CD4-positive, alpha-beta T cell treated with Interleukin-12 subunit alpha and Interleukin-12 subunit beta, for 1 hour (primary cell): Measurements from ENCODE around the gene GDE1.
"Not testable (repeated sequence)": the region's sequence is repeated elsewhere in the genome, so short reads cannot be mapped to it uniquely, and the experiment has no call there.

Experiments used
- DNase-seq: peaks from one replicate; pipeline ENCODE4 v3.0.0-alpha.2; 2020

GDE1 gene

GRCh38 chr16:19521471-19522396, at the start of gene GDE1:
GDE1 (minus strand) TSS chr16:19522098; CDS start chr16:19521964, 134 bp downstream.
- peak; percentile 94 for DNase-seq

GRCh38 chr16:19567560-19567959, 45.7 kb upstream of the GDE1 start:
- no peak for DNase-seq

GRCh38 chr16:19566362-19566761, 44.5 kb upstream of the GDE1 start:
- no peak for DNase-seq

- DNase-seq, result no peak
Measured at GRCh38 chr16:19563377-19563776, 41.5 kb upstream of the GDE1 start.

- no peak for DNase-seq
Measured at GRCh38 chr16:19560078-19560477, 38.2 kb upstream of the GDE1 start.

- peak; percentile 62 for DNase-seq
Measured at GRCh38 chr16:19559242-19559910, 37.5 kb upstream of the GDE1 start.

GRCh38 chr16:19555938-19556771, 34.3 kb upstream of the GDE1 start:
- DNase-seq, result peak; percentile 34

- peak; percentile 98 for DNase-seq
Measured at GRCh38 chr16:19555186-19555937, 33.5 kb upstream of the GDE1 start, which contains the start of gene VPS35L. VPS35L (plus strand) TSS chr16:19555703; CDS start chr16:19555730, 27 bp downstream.

GRCh38 chr16:19549673-19550072, 27.8 kb upstream of the GDE1 start:
- no peak for DNase-seq

GRCh38 chr16:19548144-19548543, 26.2 kb upstream of the GDE1 start:
- no peak for DNase-seq

GRCh38 chr16:19543278-19543996, 21.5 kb upstream of the GDE1 start:
- not testable (repeated sequence) for DNase-seq

- no peak for DNase-seq
Measured at GRCh38 chr16:19542138-19542821, 20.4 kb upstream of the GDE1 start.

GRCh38 chr16:19540241-19540970, 18.5 kb upstream of the GDE1 start:
- DNase-seq, result no peak

GRCh38 chr16:19532601-19533000, 10.7 kb upstream of the GDE1 start:
- no peak for DNase-seq

GRCh38 chr16:19528666-19529065, 6.8 kb upstream of the GDE1 start:
- no peak for DNase-seq

GRCh38 chr16:19527161-19527560, 5.3 kb upstream of the GDE1 start:
- no peak for DNase-seq

GRCh38 chr16:19525385-19525723, 3.5 kb upstream of the GDE1 start:
- no peak for DNase-seq

GRCh38 chr16:19524616-19525384, 2.9 kb upstream of the GDE1 start:
- DNase-seq, result no peak

- no peak for DNase-seq
Measured at GRCh38 chr16:19524356-19524615, 2.4 kb upstream of the GDE1 start.
